ENCODE data around the gene SLC13A3. TPM values are rescaled to one million over a fixed set of nuclear protein-coding genes. Genes with fewer than 3 reads are reported as not detected.

The SLC13A3 gene
- total RNA-seq, 4 donors from 2014 or later: 1.2 to 3.5 (median 1.9) TPM

DNA sequence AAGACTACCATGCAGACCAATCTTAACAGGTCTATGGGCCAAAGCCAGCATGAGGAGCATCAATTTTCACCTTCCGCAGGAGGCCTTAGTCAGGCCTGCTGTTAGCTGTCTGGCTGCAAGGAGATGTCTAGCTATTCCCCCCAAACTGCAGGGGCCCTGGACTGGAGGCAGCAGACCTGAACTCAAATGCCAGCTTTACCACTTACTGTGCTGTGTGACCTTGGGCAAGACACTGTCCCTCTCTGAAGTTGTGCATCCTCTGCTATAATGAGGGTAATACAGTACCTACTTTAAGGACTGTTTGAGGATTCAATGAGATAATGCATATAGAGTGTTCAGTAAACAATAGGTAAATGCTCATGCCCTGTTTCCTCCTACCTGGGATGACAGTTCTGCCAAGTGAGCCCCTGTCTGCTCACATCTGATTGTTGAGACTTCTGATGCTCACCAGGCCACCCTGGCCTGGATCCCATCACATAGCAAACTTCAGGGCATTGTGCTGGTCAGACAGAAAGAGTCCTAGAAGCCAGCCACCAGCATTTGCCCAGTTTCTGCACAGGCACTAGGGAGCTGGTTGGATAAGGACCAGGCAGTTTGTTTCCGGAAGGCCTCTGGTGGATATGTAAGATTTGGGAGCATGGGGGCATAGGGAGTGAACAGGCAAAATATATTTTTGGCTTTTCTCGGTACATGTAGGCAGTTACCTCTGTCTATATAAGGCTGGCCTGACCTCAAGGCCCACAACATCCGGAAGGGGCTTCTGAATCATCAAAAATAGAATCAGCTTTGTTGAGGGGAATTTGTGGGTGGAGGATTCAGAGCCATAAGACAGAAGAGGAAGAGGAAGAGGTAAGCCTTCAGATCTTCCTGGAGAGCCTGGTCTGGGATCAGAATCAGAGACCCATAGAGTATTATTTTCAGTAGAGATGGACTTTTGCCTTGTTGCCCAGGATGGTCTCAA, 98.5 kb downstream of the SLC13A3 start:
- ATAC-seq (ENCODE audit: low FRiP score) (no peak), DNase-seq (ENCODE audit: low spot score) (no peak)
- TF ChIP-seq, protein P1, sequence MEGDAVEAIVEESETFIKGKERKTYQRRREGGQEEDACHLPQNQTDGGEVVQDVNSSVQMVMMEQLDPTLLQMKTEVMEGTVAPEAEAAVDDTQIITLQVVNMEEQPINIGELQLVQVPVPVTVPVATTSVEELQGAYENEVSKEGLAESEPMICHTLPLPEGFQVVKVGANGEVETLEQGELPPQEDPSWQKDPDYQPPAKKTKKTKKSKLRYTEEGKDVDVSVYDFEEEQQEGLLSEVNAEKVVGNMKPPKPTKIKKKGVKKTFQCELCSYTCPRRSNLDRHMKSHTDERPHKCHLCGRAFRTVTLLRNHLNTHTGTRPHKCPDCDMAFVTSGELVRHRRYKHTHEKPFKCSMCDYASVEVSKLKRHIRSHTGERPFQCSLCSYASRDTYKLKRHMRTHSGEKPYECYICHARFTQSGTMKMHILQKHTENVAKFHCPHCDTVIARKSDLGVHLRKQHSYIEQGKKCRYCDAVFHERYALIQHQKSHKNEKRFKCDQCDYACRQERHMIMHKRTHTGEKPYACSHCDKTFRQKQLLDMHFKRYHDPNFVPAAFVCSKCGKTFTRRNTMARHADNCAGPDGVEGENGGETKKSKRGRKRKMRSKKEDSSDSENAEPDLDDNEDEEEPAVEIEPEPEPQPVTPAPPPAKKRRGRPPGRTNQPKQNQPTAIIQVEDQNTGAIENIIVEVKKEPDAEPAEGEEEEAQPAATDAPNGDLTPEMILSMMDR (IDR thresholded peaks at IDR 0.05): no peak

DNA sequence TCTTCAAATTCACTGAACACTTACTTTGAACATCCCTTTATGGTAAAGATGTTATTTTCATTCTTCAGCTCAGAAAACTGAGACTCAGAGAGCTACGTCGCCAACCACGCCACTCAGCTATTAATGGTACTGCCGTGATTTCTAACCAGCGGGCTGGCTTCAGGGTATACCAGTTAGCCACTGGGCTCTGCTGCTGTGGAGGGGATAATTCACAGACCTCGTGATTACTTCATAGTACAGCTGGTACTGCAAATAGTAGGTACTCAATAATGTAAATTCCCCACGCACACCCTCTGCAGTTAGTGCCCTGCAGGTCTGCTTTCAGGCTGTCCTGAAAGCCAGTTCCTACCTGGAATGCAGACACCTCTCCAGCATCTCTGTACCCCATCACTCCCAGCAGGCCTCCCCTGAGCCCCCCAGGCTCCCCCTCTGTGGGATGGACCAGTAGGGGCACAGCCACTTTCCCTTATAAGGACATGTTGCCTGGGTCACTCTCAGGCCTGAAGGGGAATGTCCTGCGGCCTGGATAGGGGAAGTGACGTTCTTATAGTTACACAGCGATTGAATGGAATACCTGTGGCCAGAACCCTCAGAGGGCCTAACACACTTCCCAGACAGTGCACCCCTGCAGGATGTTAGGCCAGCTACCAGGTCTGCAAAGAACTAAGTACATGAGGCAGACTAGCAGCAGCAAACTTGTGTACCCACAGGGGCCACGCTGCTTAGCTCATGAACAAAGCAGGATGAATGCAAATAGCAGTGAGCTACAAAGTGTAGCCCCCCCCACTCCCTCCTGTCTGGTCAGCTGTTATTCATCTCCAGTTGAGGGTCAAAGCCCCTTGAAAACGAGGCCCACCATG, 99.5 kb downstream of the SLC13A3 start:
- no peak for ATAC-seq (ENCODE audit: low FRiP score)

DNA sequence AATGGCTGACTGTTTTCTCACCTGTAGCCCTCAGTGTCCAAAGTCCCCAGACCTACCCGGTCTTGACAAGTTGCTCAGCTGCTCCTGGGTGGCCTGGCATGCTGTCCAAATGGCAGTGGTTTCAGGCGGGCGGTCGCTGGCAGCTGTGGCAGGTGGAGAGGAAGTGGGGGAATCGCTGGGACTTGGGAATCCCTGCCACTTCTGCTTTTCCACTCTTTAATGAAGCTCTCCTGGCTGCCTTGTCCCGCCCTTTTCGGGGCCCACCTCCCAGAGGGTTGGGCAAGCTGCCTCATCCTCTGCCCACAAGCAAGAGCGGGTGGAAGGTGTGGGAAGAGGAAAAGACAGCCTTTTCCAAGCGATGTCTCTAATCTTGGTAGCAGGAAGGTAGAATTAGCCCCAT, 100.8 kb downstream of the SLC13A3 start, which contains the start of gene OCSTAMP:
TSS of gene OCSTAMP (minus strand) at position 194 of the 400 bp plus-strand sequence. CDS start at position 100, 94 bp downstream.
- TF ChIP-seq, protein P1 (IDR thresholded peaks at IDR 0.05): no peak
- ATAC-seq (ENCODE audit: low FRiP score) (no peak), DNase-seq (ENCODE audit: low spot score) (no peak)

More for the DNA sequence above, 99.5 kb downstream of the SLC13A3 start:
- TF ChIP-seq, protein P1 (IDR thresholded peaks at IDR 0.05): no peak
- DNase-seq (ENCODE audit: low spot score): no peak

DNA sequence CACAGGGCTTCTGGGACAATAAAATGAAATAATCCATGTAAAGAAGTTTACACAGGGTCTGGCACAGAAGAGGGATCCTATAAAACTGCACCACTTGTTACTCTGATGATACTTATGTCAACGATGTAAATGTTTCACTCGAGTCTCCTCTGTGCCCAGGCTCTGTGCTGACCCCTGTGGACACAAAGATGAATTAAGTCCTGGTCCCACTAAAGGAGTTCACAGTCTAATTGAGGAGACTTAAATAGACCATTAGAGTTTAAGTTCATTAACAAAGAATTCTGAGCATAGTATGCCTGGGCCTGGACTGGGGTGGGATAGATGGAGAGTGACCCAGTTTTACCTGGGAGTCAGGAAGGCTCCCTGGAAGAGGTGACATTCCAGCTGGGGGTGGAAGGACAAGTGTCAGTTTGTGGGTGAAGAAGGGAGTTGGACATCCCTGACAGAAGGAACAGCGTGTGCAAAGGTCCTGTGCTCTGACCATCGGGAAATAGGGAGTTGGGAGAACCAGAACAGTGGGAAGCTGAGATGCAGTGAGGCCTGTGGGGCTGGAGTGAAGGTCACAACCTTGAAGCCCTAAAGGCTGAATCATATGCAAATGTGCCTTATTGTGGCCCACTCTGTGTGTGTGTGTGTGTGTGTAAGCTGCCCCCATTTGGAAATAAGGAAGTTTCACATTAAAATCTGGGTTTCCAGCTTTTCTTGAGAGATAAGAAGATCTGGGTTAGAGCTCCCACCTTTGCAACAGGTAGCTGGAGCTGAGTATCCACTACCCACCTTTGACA, 101.9 kb downstream of the SLC13A3 start:
- DNase-seq (ENCODE audit: low spot score): no peak
- ATAC-seq (ENCODE audit: low FRiP score): no peak
- TF ChIP-seq, protein P1 (IDR thresholded peaks at IDR 0.05): no peak

DNA sequence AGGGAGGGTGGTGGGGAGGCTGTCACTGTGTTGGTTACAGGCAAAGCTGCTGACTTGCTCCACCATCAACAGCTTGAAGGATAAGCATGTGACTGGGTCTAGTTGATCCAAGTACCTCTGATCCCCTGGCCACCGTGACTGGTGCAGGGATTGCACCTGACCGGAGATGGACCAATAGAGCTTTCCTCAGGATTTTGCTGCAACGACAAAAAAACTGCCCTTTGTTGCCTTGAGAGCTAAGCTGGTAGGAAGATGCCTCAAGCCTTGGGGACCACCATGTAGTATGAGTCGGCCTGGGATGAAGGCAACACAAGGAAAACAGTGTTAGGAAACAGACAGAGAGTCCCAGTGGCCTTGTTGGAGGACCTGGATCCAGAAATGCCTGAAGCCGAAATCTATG, 102.6 kb downstream of the SLC13A3 start:
- TF ChIP-seq, protein P1 (IDR thresholded peaks at IDR 0.05): no peak
- ATAC-seq (ENCODE audit: low FRiP score): no peak
- DNase-seq (ENCODE audit: low spot score): no peak

DNA sequence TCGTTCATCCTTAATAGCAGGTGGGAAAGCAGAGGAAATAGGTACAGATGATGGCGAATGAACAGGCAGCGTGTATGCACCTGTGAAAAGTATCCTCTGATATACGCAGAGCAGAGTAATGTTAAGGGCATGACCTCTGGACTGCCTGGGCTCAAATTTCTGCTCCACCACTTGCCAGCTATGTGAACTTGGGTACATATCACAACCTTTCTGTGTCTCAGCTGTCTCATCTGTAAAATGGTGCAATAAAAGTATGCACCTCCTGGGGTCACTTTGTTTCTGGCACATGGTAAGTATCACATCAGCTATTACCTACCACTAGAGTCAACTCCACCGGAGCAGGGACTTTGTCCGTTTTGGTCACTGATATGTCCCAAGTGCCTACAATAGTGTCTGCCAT, 103.3 kb downstream of the SLC13A3 start:
- ATAC-seq (ENCODE audit: low FRiP score): no peak
- TF ChIP-seq, protein P1 (IDR thresholded peaks at IDR 0.05): no peak
- no peak for DNase-seq (ENCODE audit: low spot score)

Measured in omental fat pad (tissue), 4 donors.